CD4-positive, CD25-positive, alpha-beta regulatory T cell (primary cell): ENCODE results near the gene TMEM115. TPM values are rescaled to one million over a fixed set of nuclear protein-coding genes. Genes with fewer than 3 reads are reported as not detected.

Experiments used
- ATAC-seq, 2 donors: fragments of 150-1000 bp; cut with Tn5 transposase; one replicate each; pipeline ENCODE4 v1.10.0; 2021; ENCODE audit warnings: low read depth in 2 of 2, moderate number of reproducible peaks in 2 of 2, moderate library complexity in 1 of 2
- DNase-seq, 3 donors: peaks; one replicate each; pipeline versions ENCODE4 v3.0.0 to v3.0.0-alpha.2; 2012 to 2022; ENCODE audit warnings: mixed read lengths in 1 of 3
- H3K27ac ChIP-seq: one replicate; pipeline ENCODE4 v1.7.0; 2013; ENCODE audit warnings: mild to moderate bottlenecking, low read length; ENCODE audit not compliant: insufficient read depth, poor library complexity, severe bottlenecking
- H3K27me3 ChIP-seq: one replicate; pipeline ENCODE4 v1.7.0; 2013; ENCODE audit warnings: low read length; ENCODE audit not compliant: control insufficient read depth, insufficient read depth
- H3K36me3 ChIP-seq: one replicate; pipeline ENCODE4 v1.7.0; 2013; ENCODE audit warnings: mild to moderate bottlenecking, low read length, moderate library complexity; ENCODE audit not compliant: control insufficient read depth, insufficient read depth
- H3K4me1 ChIP-seq: 2 replicates; pipeline ENCODE4 v1.7.0; 2013; ENCODE audit warnings: mild to moderate bottlenecking, low read length; ENCODE audit not compliant: insufficient read depth, control insufficient read depth, poor library complexity, severe bottlenecking
- H3K4me3 ChIP-seq: one replicate; pipeline ENCODE4 v1.7.0; 2013; ENCODE audit warnings: low read depth, mild to moderate bottlenecking, low read length, moderate library complexity
- H3K9me3 ChIP-seq, 2 experiments: 1 replicate in 1 of 2; 2 replicates in 1 of 2; pipeline ENCODE4 v1.7.0; 2013; ENCODE audit warnings: low read length in 2 of 2, mild to moderate bottlenecking in 1 of 2, moderate library complexity in 1 of 2; ENCODE audit not compliant: control insufficient read depth in 2 of 2
- H3K27ac Mint-ChIP-seq, 3 donors: one replicate each; pipeline ENCODE4 v1.8.0; 2020 to 2022; ENCODE audit warnings: mild to moderate bottlenecking in 3 of 3, mixed read lengths in 3 of 3, moderate library complexity in 2 of 3
- H3K27me3 Mint-ChIP-seq: one replicate; pipeline ENCODE4 v1.8.0; 2022; ENCODE audit warnings: mild to moderate bottlenecking, mixed read lengths
- H3K36me3 Mint-ChIP-seq: one replicate; pipeline ENCODE4 v1.8.0; 2020; ENCODE audit warnings: mixed read lengths
- H3K4me1 Mint-ChIP-seq, 4 donors: one replicate each; pipeline ENCODE4 v1.8.0; 2020 to 2022; ENCODE audit warnings: mixed read lengths in 4 of 4, mild to moderate bottlenecking in 1 of 4
- H3K4me3 Mint-ChIP-seq, 4 donors: one replicate each; pipeline ENCODE4 v1.8.0; 2020 to 2022; ENCODE audit warnings: mild to moderate bottlenecking in 4 of 4, mixed read lengths in 4 of 4, moderate library complexity in 3 of 4
- H3K9me3 Mint-ChIP-seq, 7 donors: one replicate each; pipeline ENCODE4 v1.8.0; 2020 to 2022; ENCODE audit warnings: mixed read lengths in 7 of 7, mild to moderate bottlenecking in 3 of 7, moderate library complexity in 2 of 7
- polyA plus RNA-seq, 4 donors: library from polyadenylated mRNA; unstranded; fragments of 300-500 nt; fragmentation: Illumina TruSeq; gene quantifications; one replicate each; pipeline ENCODE4 v1.2.3, GENCODE V29; 2021
- total RNA-seq: library from RNA; stranded (reverse); gene quantifications from one replicate; pipeline ENCODE4 v1.2.3, GENCODE V29; 2022

Gene TMEM115
- total and polyA plus RNA-seq, 5 donors from 2014 or later: 18.3 to 38.6 (median 36.3) TPM

- Mint-ChIP-seq H3K27ac (no peak overlapping the region), H3K9me3 (peaks cover 0 to 4% (median 0%) of the 10 kb centered on the region in 7 donors), H3K4me1 (peaks cover 0 to 8% (median 0%) of the 10 kb centered on the region in 4 donors), H3K4me3 (no peak overlapping the region), H3K27me3 (peaks cover 17% of the 10 kb centered on the region), H3K36me3 (no peaks in the 10 kb centered on the region)
- DNase-seq: no peak
- Histone ChIP-seq H3K4me1 (peaks cover 3% of the 10 kb centered on the region), H3K9me3 (no peaks in the 10 kb centered on the region), H3K4me3 (no peak overlapping the region), H3K36me3 (no peaks in the 10 kb centered on the region), H3K27me3 (no peaks in the 10 kb centered on the region), H3K27ac (no peak overlapping the region)
- ATAC-seq: no peak
Measured at GRCh38 chr3:50374363-50375257, 15.3 kb upstream of the TMEM115 start.

- no peak for ATAC-seq
- DNase-seq: no peak
- Histone ChIP-seq H3K4me1 (peaks cover 3% of the 10 kb centered on the region), H3K4me3 (no peak overlapping the region), H3K27me3 (no peaks in the 10 kb centered on the region), H3K9me3 (no peaks in the 10 kb centered on the region), H3K36me3 (no peaks in the 10 kb centered on the region), H3K27ac (no peak overlapping the region)
- H3K9me3 Mint-ChIP-seq: peaks cover 0 to 4% (median 0%) of the 10 kb centered on the region in 7 donors
- peak overlapping the region in 1 of 3 donors; percentile 56 for H3K27ac Mint-ChIP-seq
- no peak overlapping the region for H3K4me3 Mint-ChIP-seq
- H3K36me3 Mint-ChIP-seq: no peaks in the 10 kb centered on the region
- H3K4me1 Mint-ChIP-seq: peaks cover 0 to 17% (median 0%) of the 10 kb centered on the region in 4 donors
- peaks cover 17% of the 10 kb centered on the region for H3K27me3 Mint-ChIP-seq
Measured at GRCh38 chr3:50373146-50374051, 14.1 kb upstream of the TMEM115 start.

GRCh38 chr3:50372349-50372748 lies 13.0 kb upstream of the TMEM115 start:
- H3K27ac ChIP-seq: no peak overlapping the region
- H3K4me1 ChIP-seq: peaks cover 7% of the 10 kb centered on the region
- Mint-ChIP-seq H3K4me1 (peaks cover 0 to 22% (median under 1%) of the 10 kb centered on the region in 4 donors), H3K4me3 (no peak overlapping the region), H3K9me3 (peaks cover 0 to 4% (median 0%) of the 10 kb centered on the region in 7 donors), H3K27ac (no peak overlapping the region), H3K36me3 (no peaks in the 10 kb centered on the region), H3K27me3 (peaks cover 17% of the 10 kb centered on the region)
- ATAC-seq: no peak
- no peaks in the 10 kb centered on the region for H3K27me3 ChIP-seq
- no peaks in the 10 kb centered on the region for H3K9me3 ChIP-seq
- no peaks in the 10 kb centered on the region for H3K36me3 ChIP-seq
- DNase-seq: no peak
- no peak overlapping the region for H3K4me3 ChIP-seq

GRCh38 chr3:50371133-50371685 lies 11.9 kb upstream of the TMEM115 start:
- no peaks in the 10 kb centered on the region for H3K36me3 Mint-ChIP-seq
- H3K4me3 ChIP-seq: no peak overlapping the region
- no peaks in the 10 kb centered on the region for H3K27me3 ChIP-seq
- no peak overlapping the region for H3K4me3 Mint-ChIP-seq
- DNase-seq: no peak
- peaks cover 0 to 33% (median 4%) of the 10 kb centered on the region in 4 donors for H3K4me1 Mint-ChIP-seq
- peak overlapping the region in 1 of 3 donors; percentile 54 for H3K27ac Mint-ChIP-seq
- H3K9me3 ChIP-seq: no peaks in the 10 kb centered on the region
- H3K27ac ChIP-seq: no peak overlapping the region
- H3K9me3 Mint-ChIP-seq: peaks cover 0 to 2% (median 0%) of the 10 kb centered on the region in 7 donors
- H3K27me3 Mint-ChIP-seq: peaks cover 17% of the 10 kb centered on the region
- no peaks in the 10 kb centered on the region for H3K36me3 ChIP-seq
- peaks cover 19% of the 10 kb centered on the region for H3K4me1 ChIP-seq
- ATAC-seq: no peak

GRCh38 chr3:50370594-50370993 lies 11.3 kb upstream of the TMEM115 start:
- no peaks in the 10 kb centered on the region for H3K9me3 ChIP-seq
- no peak for DNase-seq
- Mint-ChIP-seq H3K4me3 (peak overlapping the region in 1 of 4 donors; percentile 87), H3K27me3 (peaks cover 17% of the 10 kb centered on the region), H3K27ac (peak overlapping the region in 1 of 3 donors; percentile 54), H3K4me1 (peaks cover 0 to 39% (median 5%) of the 10 kb centered on the region in 4 donors), H3K9me3 (peaks cover 0 to 2% (median 0%) of the 10 kb centered on the region in 7 donors), H3K36me3 (no peaks in the 10 kb centered on the region)
- ATAC-seq: no peak
- H3K27me3 ChIP-seq: no peaks in the 10 kb centered on the region
- H3K4me3 ChIP-seq: no peak overlapping the region
- H3K4me1 ChIP-seq: peaks cover 25% of the 10 kb centered on the region
- H3K36me3 ChIP-seq: no peaks in the 10 kb centered on the region
- no peak overlapping the region for H3K27ac ChIP-seq

- no peak for ATAC-seq
- Mint-ChIP-seq H3K4me1 (peaks cover 0 to 46% (median 5%) of the 10 kb centered on the region in 4 donors), H3K9me3 (peaks cover 0 to 2% (median 0%) of the 10 kb centered on the region in 7 donors), H3K36me3 (no peaks in the 10 kb centered on the region), H3K4me3 (peak overlapping the region in 3 of 4 donors; percentile 4 to 86 (median 21)), H3K27me3 (peaks cover 17% of the 10 kb centered on the region), H3K27ac (no peak overlapping the region)
- Histone ChIP-seq H3K27ac (no peak overlapping the region), H3K27me3 (no peaks in the 10 kb centered on the region), H3K4me3 (no peak overlapping the region), H3K4me1 (peaks cover 35% of the 10 kb centered on the region), H3K36me3 (no peaks in the 10 kb centered on the region), H3K9me3 (no peaks in the 10 kb centered on the region)
- DNase-seq: no peak
Measured at GRCh38 chr3:50369012-50369670, 9.8 kb upstream of the TMEM115 start.

- Histone ChIP-seq H3K36me3 (no peaks in the 10 kb centered on the region), H3K4me1 (peaks cover 34% of the 10 kb centered on the region), H3K9me3 (no peaks in the 10 kb centered on the region), H3K27ac (peak overlapping the region; percentile 85), H3K4me3 (peak overlapping the region; percentile 77), H3K27me3 (no peaks in the 10 kb centered on the region)
- no peak for DNase-seq
- Mint-ChIP-seq H3K27me3 (no peaks in the 10 kb centered on the region), H3K4me1 (peaks cover 0 to 42% (median 5%) of the 10 kb centered on the region in 4 donors), H3K27ac (peak overlapping the region; percentile 60 to 98 (median 97)), H3K36me3 (no peaks in the 10 kb centered on the region), H3K9me3 (no peaks in the 10 kb centered on the region), H3K4me3 (peak overlapping the region; percentile 91 to 98 (median 94))
- no peak for ATAC-seq
Measured at GRCh38 chr3:50365842-50366220, 6.5 kb upstream of the TMEM115 start.
